GM20431 (cell line): ENCODE data around the gene RAD51B.

Experiments used
- in situ Hi-C: fragments of 300-500 bp; cut with MseI, MboI; formaldehyde crosslinking; loops from one replicate; pipeline ENCODE4 v1.15.0; 2020; ENCODE audit warnings: low sequenced_read_pairs; ENCODE audit not compliant: unreplicated experiment

The RAD51B gene

DNA sequence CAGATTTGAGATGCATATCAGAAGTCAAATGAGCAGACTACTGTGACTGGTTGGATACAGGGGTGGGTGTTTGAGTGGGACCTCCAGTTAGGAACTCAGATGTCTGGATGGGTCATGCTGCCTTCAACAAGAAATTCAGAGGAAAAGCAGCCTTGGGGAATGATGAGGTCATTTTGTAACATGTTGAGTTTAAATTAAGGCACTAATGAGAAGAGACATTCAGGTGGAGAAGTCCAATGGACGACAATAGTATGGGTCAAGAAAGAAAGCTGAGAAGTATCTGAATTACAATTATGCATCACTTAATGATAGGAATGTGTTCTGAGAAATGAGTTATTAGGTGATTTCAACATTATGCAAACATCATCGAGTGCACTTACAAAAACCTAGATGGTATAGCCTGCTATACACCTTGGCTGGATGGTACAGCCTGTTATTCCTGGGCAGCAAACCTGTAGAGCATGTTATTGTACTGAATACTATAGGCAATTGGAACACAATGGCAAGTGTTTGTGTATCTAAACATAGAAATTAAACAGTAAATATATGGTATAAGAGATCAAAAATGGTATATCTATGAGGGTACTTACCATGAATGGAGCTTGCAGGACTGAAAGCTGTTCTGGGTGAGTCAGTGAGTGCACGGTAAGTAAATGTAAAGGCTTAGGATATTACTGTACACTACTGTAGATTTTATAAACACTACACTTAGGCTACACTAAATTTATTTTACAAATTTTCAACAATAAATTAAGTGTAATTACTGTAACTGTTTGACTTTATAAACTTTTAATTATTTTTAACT lies 414.7 kb downstream of the RAD51B start:
- in situ Hi-C loops = no loop called here

DNA sequence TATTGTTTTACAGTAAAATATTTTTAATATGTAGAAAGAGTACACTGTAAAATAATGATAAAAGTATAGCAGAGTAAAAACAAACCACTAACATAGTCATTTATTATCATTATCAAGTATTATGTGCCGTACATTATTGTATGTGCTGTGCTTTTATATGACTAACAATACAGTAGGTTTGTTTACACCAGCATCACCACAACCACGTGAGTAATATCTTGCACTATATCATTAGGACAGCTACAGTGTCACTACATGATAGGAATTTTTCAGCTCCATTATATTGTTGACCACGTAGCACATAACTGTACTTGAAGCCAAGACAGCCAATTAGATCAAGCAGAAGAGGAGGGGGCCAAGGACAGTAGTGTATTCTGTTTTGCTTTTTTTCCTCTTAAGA lies 415.4 kb downstream of the RAD51B start:
- in situ Hi-C loops = no loop called here

DNA sequence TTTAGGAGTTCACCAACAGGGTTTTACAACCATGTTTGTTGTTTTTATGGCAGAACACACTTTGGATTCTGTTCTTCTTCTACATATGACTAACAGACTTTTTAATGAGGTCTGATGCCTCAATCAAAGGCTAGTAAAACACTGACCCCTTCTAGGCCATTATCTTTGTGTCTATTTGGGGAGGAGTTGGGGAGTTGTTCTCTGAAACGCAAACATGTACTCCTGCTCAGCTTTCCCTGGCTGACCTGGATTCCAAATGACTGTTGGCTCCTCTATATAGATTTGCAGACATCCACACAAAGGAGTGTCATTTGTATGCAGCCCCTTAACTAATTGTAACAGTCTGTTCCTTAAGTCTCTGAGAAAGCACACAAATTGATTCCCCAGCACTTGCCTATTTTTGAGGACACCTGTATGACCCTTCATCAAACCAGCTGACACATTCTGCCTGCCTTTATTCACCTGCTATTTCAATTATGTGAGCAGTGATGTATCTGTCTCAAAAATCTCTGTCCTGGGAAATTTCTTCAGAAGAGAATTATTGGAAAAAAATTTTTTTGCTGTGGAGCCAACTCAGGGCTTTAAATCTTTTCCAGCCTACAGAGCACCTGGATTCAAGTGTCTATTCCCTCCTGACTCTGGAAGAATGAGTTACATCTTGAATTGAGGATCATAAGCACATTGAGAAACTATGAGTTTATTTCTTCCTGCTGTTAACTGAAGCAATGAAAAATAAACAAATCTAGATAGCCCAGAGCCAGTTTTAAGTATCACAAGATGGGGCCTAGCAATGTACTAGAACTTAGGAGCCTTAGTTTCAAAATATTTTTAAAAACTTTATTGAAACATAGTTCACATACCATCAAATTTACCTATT lies 417.2 kb downstream of the RAD51B start:
- in situ Hi-C loops = no loop called here

DNA sequence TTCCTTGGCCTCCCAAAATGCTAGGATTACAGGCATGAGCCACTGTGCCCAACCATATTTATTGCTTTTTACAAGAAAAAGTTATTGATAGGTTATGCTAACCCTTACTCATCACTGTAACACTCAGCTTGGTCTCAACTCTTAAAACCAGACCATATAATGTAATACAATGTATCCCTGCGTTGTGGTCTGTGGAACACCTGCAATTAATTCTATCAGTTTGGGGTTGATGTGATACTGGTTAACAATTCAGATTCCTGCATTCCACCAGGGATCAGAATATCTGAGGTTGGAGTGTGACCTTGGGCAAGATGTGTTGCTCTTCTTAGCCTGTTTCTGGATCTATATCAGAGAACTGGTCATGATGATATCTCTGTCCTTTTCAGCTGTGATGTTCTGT lies 419.0 kb downstream of the RAD51B start:
- in situ Hi-C loops = no loop called here

DNA sequence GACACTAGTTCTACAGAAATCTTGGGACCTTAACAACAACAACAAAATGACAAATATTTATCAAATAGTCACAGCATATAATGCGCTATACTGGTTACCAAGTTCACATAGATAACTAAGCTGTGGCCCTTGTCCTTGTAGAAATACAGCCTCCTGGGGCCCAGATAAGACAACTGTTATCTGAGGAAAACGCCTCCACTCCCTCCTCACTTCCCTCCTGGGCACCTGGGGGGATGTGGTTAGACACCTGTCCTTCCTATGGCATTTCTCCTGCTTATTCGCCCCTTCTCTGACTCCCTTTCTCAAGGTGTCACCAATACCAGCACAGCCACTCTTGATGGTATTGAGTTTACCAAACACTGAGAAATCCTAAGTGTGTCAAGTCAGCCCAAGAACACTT lies 419.4 kb downstream of the RAD51B start:
- in situ Hi-C loops = no loop called here

DNA sequence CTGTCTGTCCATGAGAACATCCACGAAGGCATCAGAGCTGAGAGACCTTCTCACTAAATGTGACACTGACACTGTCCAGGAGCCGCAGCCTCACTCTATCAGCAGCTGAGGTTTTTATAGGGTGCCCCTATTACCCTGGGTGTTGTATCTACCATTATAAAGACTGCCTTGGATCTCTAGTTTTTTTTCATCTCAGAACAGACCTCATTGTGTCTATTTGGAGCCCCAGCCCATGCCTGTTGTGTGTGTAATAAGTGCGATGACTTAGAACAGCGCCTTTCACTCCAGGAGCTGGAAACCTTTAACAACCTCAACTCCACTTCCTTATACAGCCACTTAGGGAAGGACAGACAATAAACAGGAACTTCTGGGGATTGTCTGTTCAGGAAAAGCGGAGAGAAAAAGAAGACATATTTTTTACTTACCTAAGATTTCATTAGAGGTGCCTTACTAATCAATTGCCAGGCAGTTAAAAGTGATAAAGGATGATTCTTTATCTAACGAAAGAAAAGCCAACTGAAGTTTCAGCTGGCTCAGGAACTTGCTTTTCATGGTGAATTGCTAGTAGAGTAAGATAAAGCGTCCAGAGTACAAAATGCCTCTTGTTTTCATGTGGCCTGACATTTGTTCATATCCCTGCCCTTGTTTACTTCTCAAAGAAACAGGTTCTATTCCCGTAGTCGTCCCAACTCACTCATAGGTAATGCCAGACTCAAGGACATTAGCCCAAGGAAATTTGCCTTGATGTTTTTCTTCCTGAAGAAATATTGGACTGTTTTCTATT lies 420.6 kb downstream of the RAD51B start:
- in situ Hi-C loops = loop anchor here (10.0 kb wide), 1 partner anchor 575 kb away; no protein-coding TSS in a partner anchor

DNA sequence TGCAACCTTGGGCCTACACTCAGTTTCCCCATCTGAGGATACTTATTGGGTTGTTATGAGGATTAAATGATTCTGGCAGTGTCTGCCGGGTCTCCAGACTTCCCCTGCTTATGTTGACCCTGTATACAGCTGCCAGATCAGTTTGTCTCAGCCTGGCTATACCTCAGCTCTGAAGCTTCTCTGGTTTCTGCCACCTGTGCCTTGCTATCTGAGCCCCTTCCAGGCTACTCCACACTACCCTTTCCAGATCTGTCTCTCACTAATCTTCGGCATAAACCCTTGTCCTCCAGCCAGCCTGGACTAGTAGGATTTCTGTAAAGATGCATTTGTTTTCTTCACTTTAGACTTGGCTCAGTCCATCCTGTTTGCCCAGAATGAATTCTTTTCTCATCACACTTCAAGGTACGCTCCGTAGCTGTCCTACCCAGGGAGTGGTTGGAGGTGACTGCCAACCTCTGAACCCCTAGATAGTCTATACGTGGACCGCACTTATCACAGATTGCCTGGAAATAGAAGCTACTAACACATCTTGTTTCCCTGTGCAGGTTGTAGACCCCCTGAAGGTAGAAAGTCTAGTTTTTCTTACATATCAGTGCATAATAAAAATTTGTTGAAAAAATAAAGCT lies 422.4 kb downstream of the RAD51B start:
- in situ Hi-C loops = loop anchor here (10.0 kb wide), 1 partner anchor 573 kb away; no protein-coding TSS in a partner anchor

DNA sequence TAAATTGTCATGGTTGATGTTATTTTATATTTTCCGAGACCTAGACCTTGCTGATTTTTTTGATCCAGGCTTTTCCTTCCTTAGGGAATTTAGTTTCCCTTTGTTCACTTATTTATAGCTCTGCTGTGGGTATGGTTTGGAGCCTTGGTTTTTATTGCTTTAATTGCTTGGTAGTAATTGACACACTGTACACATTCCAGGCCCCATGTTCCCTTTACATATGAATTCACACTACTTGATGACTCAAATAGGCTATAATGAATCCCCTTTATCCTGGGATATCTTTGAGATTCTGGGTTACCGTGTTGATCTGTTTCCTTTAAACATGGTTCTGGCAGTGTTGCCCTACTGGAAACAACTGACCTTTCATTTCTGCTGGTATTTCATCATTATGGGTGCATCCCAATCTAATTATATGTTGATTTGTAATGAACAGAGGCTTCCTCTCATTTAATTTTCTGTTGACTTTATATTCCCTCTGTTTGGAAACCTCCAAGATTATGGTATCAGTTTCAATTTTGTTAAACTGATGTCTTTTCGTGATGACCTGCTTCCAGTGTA lies 424.0 kb downstream of the RAD51B start:
- in situ Hi-C loops = loop anchor here (10.0 kb wide), 1 partner anchor 571 kb away; no protein-coding TSS in a partner anchor

DNA sequence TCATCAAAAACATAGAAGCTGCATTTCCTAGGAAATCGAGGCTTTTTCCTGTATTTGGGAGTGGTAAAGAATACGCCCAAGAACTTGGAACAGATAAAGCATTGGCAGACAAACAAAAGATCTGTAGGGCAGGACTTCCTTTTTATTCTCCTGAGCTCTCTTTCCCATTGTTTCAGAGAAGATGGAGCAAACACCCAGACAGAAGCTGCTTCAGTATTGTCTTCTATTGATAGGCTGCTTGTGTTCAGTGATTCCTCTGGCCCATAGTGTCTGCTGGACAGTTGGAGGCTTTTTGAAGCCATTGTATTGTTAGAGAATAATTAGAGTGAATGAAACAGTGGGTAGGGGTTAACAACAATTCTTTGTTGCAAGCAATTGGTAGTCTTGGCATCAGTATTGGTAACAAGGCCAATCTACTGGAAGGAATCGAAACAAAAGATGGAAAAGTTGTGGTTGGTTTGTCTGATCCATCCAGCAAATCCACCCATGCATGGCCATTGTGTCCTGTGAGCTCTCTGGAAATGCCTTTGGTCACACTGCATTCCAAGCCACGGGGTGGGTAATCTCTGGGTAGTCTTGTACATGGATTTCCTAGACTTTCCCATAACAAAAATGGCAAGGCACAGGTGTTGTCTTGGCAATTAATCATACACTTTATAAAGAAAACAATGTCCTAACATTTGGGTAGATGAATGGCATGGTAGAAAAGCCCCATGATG lies 424.8 kb downstream of the RAD51B start:
- in situ Hi-C loops = loop anchor here (10.0 kb wide), 1 partner anchor 570 kb away; no protein-coding TSS in a partner anchor

DNA sequence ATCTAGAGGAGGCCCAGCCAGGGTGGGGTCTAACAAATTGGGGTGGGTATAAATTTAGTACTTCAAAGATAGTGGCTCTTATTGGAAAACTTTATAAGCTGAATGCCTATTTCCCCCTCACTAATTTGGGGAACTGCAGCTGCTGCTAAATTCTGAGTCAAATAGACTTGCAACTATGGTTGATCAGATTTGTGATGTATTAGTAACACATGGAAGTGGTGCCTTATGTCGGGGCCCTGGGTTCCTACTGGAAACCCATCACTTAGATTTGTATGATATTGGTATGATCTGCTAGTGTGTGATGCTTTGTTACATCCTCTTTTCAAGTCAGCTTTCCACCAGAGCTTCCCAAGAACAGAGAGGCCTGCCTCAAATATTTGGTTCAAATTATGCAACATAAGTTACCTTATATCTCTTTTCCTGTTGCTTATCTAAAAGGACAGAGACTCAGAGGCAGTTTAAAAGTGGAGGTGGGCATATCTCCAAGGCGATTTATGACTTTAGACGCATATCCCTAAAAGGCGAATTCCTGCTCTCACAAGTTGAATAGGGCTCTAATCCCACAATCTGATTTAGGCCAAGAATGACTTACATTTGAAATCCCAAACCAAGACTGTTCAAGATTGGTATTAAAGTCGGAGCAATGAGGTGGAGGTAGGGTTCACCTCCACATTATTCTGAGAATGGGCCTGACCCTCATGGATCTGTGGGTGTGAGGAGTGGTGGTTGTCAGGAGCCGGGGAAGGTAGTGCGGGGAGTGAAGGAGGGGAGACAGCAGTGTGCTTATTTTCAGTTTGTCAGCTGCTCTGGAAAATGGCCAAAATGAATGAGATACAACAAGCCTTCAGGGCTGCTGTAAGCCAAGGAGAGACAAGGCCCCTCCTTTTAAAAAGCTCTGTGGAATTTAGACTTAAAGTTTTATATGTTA lies 425.8 kb downstream of the RAD51B start:
- in situ Hi-C loops = loop anchor here (10.0 kb wide), 1 partner anchor 569 kb away; no protein-coding TSS in a partner anchor

DNA sequence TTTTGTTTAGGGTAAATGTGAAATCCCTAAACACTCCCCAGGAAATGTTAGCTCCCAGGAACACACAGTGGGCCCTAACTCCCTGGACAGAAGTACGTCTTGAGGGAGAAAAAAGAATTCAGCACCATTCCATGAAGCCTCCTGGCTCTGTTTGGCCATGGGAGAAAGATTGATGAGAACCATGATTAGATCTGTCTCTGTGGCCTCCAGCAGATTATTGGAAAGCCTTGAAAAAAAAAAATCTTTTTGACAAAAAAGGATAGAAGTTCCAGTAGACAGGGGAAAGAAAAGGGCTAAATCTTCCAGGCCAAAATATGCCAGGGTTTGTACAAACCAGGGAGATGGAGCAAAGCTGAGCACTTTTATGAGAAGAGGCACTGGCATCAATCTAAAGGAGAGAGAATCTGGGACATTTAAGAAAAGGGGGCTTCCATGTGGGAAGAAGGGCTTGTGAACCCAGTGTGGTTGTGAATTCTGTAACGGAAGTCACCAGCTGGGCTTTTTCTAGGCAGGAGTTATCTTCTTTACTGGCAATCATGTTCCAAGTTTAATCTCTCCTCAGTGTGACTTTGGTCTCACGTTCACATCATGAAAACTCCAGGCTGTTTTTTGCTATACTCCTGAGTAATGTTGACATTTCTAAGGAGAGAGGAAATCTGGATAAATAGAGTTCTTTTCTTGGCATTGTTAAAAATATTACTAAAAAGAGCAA lies 426.7 kb downstream of the RAD51B start:
- in situ Hi-C loops = loop anchor here (10.0 kb wide), 1 partner anchor 569 kb away; no protein-coding TSS in a partner anchor

DNA sequence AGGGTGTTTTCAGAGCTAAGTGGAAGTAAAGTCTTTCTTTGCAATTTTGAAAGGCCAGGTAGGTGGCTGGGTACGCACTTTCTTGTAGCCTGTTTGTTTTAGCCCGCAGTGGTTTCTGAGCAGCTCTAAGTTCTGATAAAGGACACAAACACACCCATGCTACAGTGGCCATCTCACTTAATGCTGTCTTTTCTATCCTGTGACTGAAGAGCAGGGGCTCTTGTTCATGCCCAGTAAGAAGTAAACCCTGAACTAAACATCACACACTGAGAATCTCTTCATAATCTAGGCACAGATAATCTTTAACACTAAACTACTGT lies 427.2 kb downstream of the RAD51B start:
- in situ Hi-C loops = loop anchor here (10.0 kb wide), 1 partner anchor 568 kb away; no protein-coding TSS in a partner anchor

DNA sequence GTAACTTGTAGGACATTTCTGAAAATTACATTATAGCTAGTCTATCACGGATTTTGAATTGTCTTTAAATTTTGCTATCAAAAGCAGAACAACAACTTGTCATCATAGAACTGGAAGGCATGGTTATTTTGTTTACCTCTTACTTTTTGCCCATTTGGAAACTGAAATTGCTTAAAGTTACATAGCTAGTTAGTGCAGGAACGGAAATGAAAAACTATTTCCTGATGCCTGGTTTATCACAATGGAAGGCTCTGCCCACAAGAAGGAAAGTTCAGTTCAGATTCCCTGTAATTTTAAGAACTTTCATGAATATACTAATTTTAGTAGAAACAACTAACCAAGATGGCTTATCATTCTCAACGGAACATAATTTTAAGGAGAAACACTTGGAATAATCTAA lies 427.7 kb downstream of the RAD51B start:
- in situ Hi-C loops = loop anchor here (10.0 kb wide), 1 partner anchor 568 kb away; no protein-coding TSS in a partner anchor

DNA sequence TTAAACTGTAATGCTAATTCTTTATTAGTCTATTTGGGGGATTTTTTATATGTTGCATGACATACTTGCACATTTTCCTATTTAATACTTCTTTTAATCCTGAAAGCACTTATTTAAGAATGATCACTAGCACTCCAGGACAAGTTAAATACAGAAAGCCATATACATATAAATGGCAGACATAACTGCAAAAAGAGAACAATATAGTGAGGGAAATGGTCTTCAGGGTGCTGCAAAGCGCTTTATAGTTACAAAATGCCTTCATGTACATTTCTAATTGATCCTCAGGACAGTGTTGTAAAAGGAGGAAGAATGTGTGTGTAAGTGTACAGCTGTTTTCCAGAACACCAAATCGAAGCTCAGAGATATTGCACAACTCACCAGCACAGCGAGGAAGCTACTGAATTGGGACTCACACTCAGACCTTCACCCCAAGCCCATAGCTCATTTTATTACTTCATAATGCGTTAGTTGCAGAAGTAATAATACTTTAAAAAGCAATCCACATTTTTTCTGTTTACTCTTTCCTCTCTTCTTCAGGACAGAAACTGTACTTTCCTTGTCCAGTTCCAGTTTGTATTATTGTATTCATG lies 428.2 kb downstream of the RAD51B start:
- in situ Hi-C loops = loop anchor here (10.0 kb wide), 1 partner anchor 567 kb away; no protein-coding TSS in a partner anchor

DNA sequence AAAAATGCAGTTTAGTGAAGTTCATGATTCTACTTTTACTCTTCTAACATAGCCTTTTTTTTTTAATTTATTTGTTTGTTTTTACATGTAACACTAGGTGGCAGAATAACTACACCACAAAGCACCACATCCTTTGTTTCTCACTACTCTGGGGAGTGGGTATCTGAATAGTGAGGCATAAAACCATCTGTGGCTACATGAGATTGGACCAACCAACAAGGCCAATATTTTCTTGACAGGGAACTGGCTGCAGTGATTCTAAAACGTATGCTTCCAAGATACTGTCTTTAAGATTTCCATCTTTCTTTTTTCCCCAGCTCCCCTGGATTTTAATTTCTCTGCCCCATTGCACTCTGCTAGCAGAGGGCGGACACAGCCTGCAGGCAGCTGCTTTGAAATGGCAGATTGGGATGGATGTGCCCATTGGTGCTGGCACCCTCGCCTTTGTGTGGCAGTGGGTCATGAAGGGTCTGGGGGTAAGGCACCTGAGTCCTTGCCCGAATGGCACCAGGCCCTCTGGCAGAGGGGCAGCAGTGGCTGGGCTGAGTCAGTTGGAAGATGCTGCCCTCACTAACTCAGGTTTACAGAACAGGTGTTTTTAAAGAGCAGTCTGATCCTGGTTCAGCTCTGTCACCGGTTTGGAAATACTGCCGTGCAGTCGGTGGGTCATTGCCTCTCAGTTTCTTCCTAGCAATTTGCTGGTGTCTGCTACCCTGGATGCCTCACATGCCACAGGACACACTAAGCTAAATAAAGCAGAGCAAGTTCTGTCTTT lies 429.1 kb downstream of the RAD51B start:
- in situ Hi-C loops = loop anchor here (10.0 kb wide), 1 partner anchor 566 kb away; no protein-coding TSS in a partner anchor
